ENCODE results near the gene RELB.
A peak's percentile ranks its signal among the peaks of the same experiment; 100 is the strongest.

Gene RELB

DNA sequence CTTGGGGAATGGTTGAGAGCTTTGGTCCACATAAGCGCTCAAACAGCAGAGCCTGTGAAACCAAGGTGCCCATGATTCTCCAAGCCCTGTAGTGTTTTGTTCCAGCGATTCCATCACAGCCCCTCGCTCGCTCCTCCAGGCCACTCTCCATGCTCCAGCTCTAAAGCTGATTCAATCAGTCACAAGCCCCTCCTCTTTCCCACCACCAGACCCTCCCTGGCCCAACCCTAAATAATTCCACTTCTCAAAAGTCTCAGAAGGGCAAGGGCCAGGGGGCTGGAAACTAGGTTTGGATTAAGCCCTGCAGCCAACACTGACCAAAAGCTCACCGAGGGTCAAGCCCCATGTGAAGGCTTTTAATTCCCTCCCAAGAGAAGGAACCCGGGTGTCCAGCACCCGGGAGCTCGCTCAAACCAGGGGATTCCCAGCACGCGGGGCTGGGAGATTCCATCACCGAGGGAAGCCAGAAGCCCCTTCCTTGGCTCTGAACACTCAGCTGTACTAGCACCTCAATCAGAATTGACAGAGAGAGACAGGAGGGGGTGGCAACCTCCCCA, 73.6 kb downstream of the RELB start:
- TF ChIP-seq, protein P1, sequence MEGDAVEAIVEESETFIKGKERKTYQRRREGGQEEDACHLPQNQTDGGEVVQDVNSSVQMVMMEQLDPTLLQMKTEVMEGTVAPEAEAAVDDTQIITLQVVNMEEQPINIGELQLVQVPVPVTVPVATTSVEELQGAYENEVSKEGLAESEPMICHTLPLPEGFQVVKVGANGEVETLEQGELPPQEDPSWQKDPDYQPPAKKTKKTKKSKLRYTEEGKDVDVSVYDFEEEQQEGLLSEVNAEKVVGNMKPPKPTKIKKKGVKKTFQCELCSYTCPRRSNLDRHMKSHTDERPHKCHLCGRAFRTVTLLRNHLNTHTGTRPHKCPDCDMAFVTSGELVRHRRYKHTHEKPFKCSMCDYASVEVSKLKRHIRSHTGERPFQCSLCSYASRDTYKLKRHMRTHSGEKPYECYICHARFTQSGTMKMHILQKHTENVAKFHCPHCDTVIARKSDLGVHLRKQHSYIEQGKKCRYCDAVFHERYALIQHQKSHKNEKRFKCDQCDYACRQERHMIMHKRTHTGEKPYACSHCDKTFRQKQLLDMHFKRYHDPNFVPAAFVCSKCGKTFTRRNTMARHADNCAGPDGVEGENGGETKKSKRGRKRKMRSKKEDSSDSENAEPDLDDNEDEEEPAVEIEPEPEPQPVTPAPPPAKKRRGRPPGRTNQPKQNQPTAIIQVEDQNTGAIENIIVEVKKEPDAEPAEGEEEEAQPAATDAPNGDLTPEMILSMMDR (IDR thresholded peaks at IDR 0.05; ENCODE audit: low read depth, low read length) = no peak
- Histone ChIP-seq H3K27ac (peak overlapping the region; percentile 58), H3K4me3 (ENCODE audit: low read depth, low read length) (peak overlapping the region; percentile 23), H3K36me3 (peaks cover 18% of the 10 kb centered on the region), H3K9me3 (ENCODE audit: severe bottlenecking) (no peaks in the 10 kb centered on the region), H3K27me3 (ENCODE audit: insufficient read depth, low read depth, severe bottlenecking) (no peaks in the 10 kb centered on the region)
- DNase-seq = no peak

GRCh38 chr19:45075301-45076028, 74.2 kb downstream of the RELB start:
- no peaks in the 10 kb centered on the region for H3K9me3 ChIP-seq (ENCODE audit: severe bottlenecking)
- peak overlapping the region; percentile 23; the same call in 1 of the 2 replicates for H3K4me3 ChIP-seq (ENCODE audit: low read depth, low read length)
- H3K27ac ChIP-seq = peak overlapping the region; percentile 45; the same call in 1 of the 2 replicates
- H3K36me3 ChIP-seq = peaks cover 11% of the 10 kb centered on the region
- no peaks in the 10 kb centered on the region for H3K27me3 ChIP-seq (ENCODE audit: insufficient read depth, low read depth, severe bottlenecking)
- TF ChIP-seq, protein P1 (IDR thresholded peaks at IDR 0.05; ENCODE audit: low read depth, low read length) = no peak
- DNase-seq = peak; percentile 85

GRCh38 chr19:45076029-45076850, 75.0 kb downstream of the RELB start, which contains the start of gene ZNF296:
Gene ZNF296, minus strand, starts transcription at chr19:45076478. Its CDS starts 105 bp downstream, at chr19:45076373.
- H3K27me3 ChIP-seq (ENCODE audit: insufficient read depth, low read depth, severe bottlenecking) = no peaks in the 10 kb centered on the region
- H3K9me3 ChIP-seq (ENCODE audit: severe bottlenecking) = no peaks in the 10 kb centered on the region
- no peak within 1 kb of the TSS for H3K4me3 ChIP-seq (ENCODE audit: low read depth, low read length)
- TF ChIP-seq, protein P1 (IDR thresholded peaks at IDR 0.05; ENCODE audit: low read depth, low read length) = no peak
- peak within 1 kb of the TSS; percentile 45; the same call in 1 of the 2 replicates for H3K27ac ChIP-seq
- no peak for DNase-seq
- peaks cover 7% of the 10 kb centered on the region for H3K36me3 ChIP-seq

DNA sequence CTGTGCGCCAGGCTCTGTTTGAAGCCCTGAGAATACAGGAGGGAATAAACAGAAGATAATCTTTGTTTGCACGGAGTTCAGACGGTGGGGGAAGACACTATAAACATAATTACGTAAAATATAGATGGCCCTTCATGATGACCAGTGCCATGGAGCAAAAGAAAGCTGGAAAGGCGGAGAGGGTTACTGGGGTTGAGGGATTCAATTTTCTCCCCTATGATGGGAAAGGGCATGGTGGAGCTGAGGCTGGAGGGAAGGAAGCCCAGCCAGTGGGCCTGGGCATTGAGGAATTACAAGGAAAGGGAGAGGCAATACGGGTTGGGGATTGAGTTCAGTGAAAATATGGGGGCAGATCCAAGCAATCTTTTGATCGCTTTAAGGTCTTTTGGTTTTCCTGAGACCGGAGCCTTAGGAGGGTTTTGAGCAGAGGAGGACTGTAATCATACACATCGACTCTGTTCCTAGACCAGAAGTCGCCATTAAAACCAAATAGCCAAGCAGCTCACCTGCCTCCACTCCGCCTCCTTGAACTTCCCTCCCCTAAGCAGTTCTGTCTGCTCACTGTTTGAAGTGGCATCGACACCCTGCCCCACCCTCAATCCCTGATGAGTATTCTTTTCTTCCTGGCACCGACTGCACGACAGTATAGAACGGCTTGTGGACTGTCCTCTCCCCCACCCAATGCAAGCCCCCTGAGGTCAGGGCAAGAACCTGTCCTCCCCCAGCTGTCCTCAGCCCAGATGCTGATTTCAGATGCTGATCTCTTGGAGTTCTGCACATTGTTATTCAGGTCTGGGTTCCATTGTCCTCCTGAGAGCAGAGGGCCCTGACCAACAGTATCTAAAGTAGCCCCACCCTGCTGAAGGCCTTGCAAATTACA, 75.8 kb downstream of the RELB start:
- no peak for DNase-seq
- Histone ChIP-seq H3K27ac (peak overlapping the region; percentile 4; the same call in 1 of the 2 replicates), H3K9me3 (ENCODE audit: severe bottlenecking) (no peaks in the 10 kb centered on the region), H3K27me3 (ENCODE audit: insufficient read depth, low read depth, severe bottlenecking) (no peaks in the 10 kb centered on the region), H3K4me3 (ENCODE audit: low read depth, low read length) (no peak overlapping the region), H3K36me3 (peaks cover 9% of the 10 kb centered on the region)
- TF ChIP-seq, protein P1 (IDR thresholded peaks at IDR 0.05; ENCODE audit: low read depth, low read length) = no peak

- no peak for DNase-seq
- Histone ChIP-seq H3K27ac (peak overlapping the region; percentile 81; the same call in 1 of the 2 replicates), H3K36me3 (peaks cover 16% of the 10 kb centered on the region), H3K4me3 (ENCODE audit: low read depth, low read length) (peak overlapping the region; percentile 99), H3K27me3 (ENCODE audit: insufficient read depth, low read depth, severe bottlenecking) (no peaks in the 10 kb centered on the region), H3K9me3 (ENCODE audit: severe bottlenecking) (no peaks in the 10 kb centered on the region)
- TF ChIP-seq, protein P1 (IDR thresholded peaks at IDR 0.05; ENCODE audit: low read depth, low read length) = no peak
Observed at GRCh38 chr19:45078390-45079062, 77.3 kb downstream of the RELB start.
